Left ventricle myocardium inferior (tissue), 1 donor: ENCODE data around the gene UBXN6. TPM values are rescaled to one million over a fixed set of nuclear protein-coding genes. Genes with fewer than 3 reads are reported as not detected.

ENCODE experiments used
- DNase-seq: peaks from one replicate; pipeline ENCODE4 v3.0.0-alpha.2; 2020
- H3K27ac ChIP-seq: fragments of 200-600 bp; replicated peaks from 2 replicates; pipeline ENCODE4 v1.8.0; 2021
- H3K27me3 ChIP-seq: fragments of 200-600 bp; 2 replicates; pipeline ENCODE4 v1.8.0; 2021; ENCODE audit warnings: low read depth
- H3K36me3 ChIP-seq: fragments of 200-600 bp; 2 replicates; pipeline ENCODE4 v1.8.0; 2021
- H3K4me1 ChIP-seq: fragments of 200-600 bp; 2 replicates; pipeline ENCODE4 v1.8.0; 2021
- H3K4me3 ChIP-seq: fragments of 200-600 bp; 2 replicates; pipeline ENCODE4 v1.8.0; 2021; ENCODE audit warnings: mild to moderate bottlenecking, moderate library complexity
- H3K9me3 ChIP-seq: fragments of 200-600 bp; replicated peaks from 2 replicates; pipeline ENCODE4 v1.8.0; 2021
- CTCF ChIP-seq: fragments of 200-600 bp; IDR thresholded peaks from 2 replicates; pipeline ENCODE4 v1.8.0; 2021; ENCODE audit warnings: antibody characterized with exemption, mild to moderate bottlenecking, borderline replicate concordance
- intact Hi-C: fragments of 100-400 bp; cut with micrococcal nuclease; formaldehyde crosslinking; loops from one replicate; pipeline ENCODE4 v1.11.0; 2022
- total RNA-seq: library from RNA; stranded (reverse); fragmentation: NEBNext Ultra II Directional; extraction: Animal tissue kit (Norgen Biotek cat#: 25700); gene quantifications from one replicate; pipeline ENCODE4 v1.2.1, GENCODE V29; 2021
- donor health status: DM: no; HTN: yes; CAD: no; lungs with severe emphysema.

UBXN6 gene
- total RNA-seq, 1 donor from 2014 or later, result 113 TPM

- no peak for TF ChIP-seq CTCF
- Histone ChIP-seq H3K4me1 (no peaks in the 10 kb centered on the region), H3K27ac (no peak overlapping the region), H3K4me3 (no peak overlapping the region), H3K27me3 (no peaks in the 10 kb centered on the region), H3K36me3 (no peaks in the 10 kb centered on the region), H3K9me3 (no peaks in the 10 kb centered on the region)
- intact Hi-C loops, result no loop called here
- no peak for DNase-seq
Observed at GRCh38 chr19:4464815-4465581, 7.4 kb upstream of the UBXN6 start.

GRCh38 chr19:4456843-4457653 is 546 bp downstream of the UBXN6 start:
- DNase-seq, result peak; percentile 51
- H3K9me3 ChIP-seq, result no peaks in the 10 kb centered on the region
- H3K27ac ChIP-seq, result peak overlapping the region; percentile 93
- no peaks in the 10 kb centered on the region for H3K27me3 ChIP-seq
- no peak for TF ChIP-seq CTCF
- intact Hi-C loops, result no loop called here
- H3K4me3 ChIP-seq, result peak overlapping the region; percentile 80
- peaks cover 43% of the 10 kb centered on the region for H3K4me1 ChIP-seq
- H3K36me3 ChIP-seq, result peaks cover 24% of the 10 kb centered on the region

GRCh38 chr19:4456476-4456842 is 1.1 kb downstream of the UBXN6 start:
- peak overlapping the region; percentile 93 for H3K27ac ChIP-seq
- intact Hi-C loops, result no loop called here
- no peaks in the 10 kb centered on the region for H3K9me3 ChIP-seq
- peaks cover 29% of the 10 kb centered on the region for H3K36me3 ChIP-seq
- peaks cover 43% of the 10 kb centered on the region for H3K4me1 ChIP-seq
- H3K4me3 ChIP-seq, result peak overlapping the region; percentile 80
- no peaks in the 10 kb centered on the region for H3K27me3 ChIP-seq
- DNase-seq, result no peak
- TF ChIP-seq CTCF, result no peak

- Histone ChIP-seq H3K27ac (peak overlapping the region; percentile 93), H3K9me3 (no peaks in the 10 kb centered on the region), H3K4me3 (peak overlapping the region; percentile 80), H3K4me1 (peaks cover 43% of the 10 kb centered on the region), H3K27me3 (no peaks in the 10 kb centered on the region), H3K36me3 (peaks cover 35% of the 10 kb centered on the region)
- intact Hi-C loops, result no loop called here
- DNase-seq, result peak; percentile 78
- TF ChIP-seq CTCF, result no peak
Observed at GRCh38 chr19:4455719-4456475, 1.7 kb downstream of the UBXN6 start.
